ENCODE measurements around the gene LIMS1.
A peak's percentile ranks its signal among the peaks of the same experiment; 100 is the strongest.

The LIMS1 gene

DNA sequence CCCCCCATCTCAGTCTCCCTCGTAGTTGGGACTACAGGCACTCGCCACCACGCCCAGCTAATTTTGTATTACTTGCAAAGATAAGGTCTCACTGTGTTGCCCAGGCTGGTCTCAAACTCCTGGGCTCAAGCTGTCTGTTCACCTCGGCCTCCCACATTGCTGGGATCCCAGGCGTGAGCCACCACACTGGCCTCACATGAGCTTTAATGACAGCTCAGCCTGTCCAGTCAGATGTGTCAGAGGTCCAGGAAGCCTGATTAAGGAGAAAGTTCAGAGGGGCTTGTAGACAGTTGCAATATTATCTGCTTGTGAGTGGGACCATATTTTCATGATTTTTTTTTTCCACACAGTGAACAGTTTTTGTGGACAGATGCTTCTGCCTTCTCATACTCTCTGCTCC is 82.0 kb downstream of the LIMS1 start:
- no peak for DNase-seq

DNA sequence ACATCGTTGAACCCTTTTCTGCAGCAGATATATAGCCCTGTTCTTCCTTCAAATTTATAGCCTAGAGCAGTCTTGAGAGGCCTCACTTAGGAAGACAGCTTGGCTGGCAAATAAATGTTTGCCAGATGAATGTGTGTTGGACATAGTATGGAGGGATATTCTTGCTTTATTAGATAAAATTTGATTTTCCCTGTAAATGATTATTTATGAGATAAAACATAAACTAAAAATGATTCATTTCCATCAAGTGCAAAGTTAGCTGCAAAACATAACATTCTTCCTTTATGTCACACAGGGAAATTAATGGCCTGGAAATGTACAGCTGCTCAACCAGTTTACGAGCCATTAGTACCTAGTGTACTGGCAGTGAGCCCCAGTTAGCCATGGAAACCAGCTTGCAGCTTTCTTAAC is 82.5 kb downstream of the LIMS1 start:
- no peak for DNase-seq

DNA sequence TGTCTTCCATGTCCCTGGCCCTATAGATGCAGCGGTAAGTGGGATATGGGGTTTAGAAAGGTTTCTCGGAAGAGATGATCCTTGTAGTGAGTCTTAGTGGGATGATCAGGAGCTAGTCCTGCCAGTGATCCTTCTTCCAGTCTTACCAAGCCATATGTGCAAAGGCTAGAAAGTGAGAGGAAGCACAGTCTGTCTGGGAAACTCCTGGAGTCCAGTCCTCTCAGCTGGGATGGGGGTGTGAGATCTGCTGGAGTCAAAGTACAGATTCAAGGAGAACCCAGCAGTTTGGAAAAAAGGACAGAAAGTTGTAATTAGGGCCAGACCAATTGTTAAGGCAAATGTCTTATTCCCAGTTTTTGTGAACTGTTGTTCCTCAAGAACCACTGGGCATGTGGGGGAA is 83.3 kb downstream of the LIMS1 start:
- DNase-seq = no peak

DNA sequence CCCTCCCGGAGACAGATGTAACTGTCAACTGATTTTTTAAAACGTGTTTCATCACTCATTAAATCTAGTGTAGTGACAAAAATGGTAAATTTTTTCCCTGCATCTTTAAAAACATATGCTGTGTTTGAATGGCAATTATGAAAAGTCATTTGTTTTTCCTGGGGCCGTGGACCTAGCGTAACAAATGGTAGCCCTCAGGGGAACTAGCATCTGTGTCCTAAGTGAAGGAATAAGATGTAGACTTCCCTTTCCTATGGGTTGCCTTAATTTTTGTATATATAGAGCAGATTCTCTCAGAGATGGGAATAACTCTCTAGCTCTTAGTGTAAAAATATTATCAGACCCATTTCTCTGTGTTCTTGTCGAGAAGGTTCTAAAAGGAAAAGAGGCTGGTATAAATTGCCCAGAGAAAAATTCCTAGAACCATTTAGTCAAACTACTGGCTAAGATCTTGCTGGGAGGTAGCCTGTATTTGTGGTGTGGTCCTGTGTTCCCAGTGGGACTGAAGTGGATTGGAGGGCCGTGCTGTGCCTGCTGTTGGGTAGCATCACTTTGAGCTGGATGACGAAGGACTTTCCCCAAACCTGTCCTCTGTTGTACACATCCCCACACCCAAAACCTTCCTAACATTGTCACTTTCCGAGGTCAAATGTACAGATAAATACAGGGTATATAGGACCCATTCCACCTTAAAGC is 85.8 kb downstream of the LIMS1 start:
- no peak for DNase-seq

DNA sequence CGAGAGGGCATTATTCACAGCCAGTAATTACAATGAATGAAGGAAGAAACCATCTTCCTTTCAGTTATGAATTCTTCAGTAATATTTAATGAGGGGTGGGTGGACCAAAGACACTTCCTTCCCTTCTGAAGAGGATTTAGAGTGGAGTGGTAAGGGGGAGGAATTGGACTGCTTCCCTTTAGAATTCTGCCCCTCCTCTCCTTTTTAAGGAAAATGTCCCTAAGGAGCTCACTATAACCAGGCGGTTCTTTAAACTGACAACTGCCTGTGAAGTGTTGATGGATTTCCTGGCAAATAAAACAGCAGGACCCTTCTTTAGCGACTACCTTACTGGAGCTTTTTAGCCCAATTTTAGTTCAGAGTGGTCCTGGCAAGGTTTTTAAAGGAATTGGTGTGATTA is 86.4 kb downstream of the LIMS1 start:
- no peak for DNase-seq

DNA sequence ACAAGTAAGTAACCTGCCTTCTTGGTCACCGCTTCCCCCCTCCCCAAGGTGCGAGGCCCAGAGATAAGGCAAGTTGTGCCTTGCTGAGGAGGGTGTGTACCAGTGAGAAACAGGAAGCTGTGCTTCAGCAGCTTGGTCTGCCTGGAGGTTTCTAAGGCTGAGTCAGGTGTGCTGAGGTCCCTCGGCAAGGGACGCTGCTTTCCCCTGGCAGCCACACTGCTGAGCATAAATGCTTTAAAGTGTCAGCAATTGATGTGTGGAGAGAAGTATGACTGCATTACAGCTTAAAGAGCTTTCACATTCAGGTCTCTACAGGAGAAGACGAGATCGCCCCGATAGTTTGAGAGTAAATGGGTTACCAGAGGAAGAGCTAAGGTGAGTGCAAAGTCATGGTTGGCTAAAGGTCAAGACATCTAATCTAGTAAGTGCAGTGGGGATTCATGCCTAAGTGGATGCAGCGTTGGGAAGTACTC is 86.9 kb downstream of the LIMS1 start:
- DNase-seq = peak; percentile 84

DNA sequence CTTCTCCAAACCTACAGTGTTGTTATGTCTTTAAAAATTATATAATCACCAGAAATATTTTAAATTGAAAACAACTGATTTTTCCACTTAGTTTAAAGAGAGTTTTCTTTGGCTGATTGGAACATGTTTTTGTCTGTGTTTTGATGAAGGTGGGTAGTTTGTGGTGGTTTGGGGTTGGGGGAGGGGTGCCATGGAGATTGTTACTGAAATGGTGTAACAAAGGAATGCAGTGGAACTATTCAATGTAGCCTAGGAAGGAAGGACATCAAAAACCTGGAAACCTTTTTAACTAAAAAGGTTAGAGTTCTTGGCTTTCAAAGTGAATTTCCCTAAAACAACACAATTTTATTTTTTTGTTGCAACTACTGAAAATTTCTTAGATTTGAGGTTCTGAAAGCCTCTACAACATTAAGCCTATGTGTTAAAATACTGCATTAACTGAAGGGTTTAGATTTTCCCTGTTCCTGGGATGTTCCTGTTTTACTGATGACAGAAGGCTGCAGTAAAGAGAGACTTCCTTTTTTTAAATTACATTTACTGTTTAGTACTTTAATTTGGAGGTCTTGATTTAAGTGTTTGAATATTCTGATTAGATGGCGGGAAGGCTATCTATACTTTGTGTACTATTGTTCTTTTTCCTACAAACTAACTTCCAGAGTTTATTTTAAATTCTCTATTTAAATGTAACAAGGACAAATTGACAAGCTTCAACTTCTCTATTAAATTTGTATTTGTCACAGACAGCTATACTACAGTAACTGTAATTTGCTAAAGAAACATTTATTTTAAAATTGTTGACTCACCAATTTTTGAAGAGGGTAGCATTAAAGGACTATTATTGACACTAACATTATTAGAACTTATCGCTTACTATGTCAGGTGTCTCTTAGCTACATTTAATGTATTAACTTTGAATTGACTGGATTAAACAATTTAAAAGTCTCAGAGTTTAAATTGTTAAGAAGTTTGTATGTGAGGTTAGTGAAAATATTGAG is 87.7 kb downstream of the LIMS1 start:
- DNase-seq = no peak

DNA sequence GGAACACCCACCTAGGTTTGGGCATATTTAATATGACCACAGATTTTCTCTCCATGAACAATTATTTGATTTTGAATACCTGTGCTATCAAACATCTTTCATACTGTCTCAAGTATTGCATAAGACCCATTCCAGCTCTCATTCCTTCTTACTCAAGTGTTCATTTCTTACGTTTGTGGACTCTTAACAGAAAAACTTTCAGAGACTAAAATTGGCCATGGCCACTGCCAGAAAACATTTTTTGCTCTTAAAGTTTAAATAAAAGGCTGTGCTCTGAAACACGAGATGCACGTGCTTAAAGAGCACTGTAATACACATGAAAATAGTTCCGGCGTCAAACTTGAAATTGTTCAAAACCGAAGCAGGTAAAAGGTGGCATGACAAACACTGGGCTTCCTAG is 89.3 kb downstream of the LIMS1 start:
- DNase-seq = no peak

DNA sequence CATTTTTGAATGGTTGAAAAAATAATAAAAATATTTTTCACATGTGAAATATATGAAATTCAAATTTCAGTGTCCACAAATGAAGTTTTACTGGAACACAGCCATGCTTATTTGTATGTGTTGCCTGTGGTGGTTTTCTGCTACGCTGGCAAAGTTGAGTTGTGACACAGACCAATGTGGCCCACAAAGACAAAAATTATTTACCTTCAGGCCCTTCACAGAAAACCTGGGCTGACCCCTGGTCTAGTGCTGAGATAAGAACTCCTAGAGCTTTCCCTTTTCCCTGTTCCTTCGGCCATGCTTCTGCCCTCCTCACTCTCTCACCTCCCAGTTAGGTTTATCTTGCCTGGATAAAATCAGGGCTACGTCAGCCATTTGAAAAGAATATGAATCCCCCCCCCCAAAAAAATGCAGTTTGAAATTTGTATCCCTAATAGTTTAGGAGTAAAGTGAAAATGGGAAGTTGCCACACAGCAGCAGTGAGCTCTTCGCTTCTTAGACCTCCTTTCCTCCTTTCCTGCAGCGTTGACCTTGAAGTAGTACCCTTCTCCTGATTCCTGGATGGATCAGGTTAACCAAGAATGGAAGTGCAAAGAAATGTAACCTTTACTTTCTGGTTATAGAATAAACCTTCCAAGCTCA is 91.0 kb downstream of the LIMS1 start:
- no peak for DNase-seq

DNA sequence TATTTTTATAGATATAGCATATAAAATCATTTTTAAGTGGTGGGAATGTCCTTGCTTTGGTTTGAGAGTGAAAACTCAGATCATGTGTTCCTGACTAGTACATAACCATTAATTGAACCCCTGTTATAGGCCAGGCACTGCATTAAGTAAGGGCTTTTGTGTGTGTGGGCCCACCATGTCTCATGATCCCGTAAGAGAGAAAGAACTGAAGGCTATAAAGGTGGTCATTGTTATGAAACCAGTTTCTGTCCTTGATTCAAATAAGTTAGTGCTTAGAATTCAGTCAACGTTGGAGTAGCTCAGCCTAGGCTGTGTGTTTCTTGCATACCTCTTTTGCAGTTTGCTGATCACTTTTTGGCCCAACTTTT is 91.5 kb downstream of the LIMS1 start:
- DNase-seq = no peak

DNA sequence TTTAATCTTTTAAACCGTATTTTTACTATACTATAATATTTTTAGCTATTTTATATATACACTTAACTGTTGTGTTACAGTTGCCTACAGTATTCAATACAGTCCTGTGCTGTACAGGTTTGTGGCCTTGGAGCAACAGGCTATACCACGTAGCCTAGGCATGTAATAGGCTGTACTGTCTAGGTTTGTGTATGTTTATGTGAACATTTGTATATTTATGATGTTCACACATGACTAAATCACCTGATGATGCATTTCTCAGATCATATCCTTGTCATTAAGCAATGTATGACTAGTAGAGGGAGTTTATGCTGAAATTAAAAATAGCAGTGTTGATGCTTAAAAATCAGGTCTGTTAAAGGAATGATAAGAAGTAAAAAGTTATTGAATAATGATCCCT is 92.7 kb downstream of the LIMS1 start:
- DNase-seq = no peak

DNA sequence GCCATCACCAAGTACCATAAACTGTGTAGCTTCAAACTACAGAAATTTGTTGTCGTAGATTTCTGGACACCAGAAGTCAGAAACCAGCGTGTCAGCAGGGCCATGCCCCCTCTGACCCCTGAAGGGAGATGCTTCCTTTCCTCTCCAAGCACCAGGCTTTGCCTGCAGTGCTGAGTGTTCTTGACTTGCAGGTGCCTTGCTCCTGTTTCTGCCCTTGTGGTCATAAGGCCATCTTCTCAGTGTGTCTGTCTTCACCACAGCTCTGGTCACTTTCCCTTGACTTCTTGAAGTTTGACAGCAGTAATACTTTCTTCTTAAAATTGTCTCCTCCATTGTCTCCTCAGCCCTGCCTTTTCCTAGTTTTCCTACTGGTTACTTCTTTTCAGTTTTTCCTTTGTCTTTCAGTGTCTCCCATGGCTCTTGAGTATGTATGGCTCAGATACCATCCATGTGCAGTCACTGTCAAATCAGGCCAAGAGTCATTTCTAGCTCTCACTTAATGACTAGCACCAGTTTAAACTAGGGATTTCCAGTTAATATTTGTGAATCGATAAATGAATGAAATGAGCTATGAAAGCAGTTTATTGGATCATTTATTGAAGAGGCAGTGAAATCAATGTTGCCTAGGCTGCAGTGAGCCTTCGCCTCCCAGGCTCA is 93.8 kb downstream of the LIMS1 start:
- DNase-seq = no peak

DNA sequence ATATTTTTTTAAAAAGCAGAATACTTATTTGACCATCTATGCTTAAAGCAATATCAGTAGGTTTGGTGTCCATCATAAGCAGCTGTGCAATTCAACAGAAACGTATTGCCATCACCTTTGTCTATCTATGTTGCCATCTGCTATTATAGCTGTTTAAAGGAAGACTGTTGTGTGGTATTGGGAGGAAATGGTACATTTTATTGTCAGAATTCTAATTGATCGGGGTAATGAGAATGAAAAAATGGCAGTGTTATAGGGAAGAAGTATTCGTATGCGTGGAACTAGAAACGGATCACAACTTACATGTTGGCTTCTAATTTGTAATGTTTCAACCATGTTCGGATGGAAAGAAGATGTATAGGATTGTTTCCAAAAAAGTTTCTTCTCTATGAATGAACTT is 94.7 kb downstream of the LIMS1 start:
- DNase-seq = no peak

DNA sequence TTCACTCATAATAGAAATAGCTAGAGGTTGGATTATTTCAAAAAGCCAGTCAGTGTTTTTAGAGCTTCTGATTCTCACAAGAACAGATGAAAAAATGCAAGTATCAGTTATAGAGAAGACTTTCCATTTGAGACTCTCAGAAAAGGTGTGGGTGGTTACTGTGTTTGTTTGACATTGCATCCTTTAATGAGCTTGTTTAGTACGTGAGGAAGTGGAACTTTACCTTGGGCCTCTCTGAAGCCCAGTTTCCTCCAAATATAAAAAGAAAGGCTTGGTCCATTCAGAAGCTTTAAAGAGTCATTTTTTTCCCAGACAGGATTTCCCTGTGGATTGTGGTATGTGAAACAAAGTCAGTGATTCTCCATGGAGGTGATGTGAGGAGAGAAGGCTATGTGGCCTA is 95.1 kb downstream of the LIMS1 start:
- DNase-seq = no peak

DNA sequence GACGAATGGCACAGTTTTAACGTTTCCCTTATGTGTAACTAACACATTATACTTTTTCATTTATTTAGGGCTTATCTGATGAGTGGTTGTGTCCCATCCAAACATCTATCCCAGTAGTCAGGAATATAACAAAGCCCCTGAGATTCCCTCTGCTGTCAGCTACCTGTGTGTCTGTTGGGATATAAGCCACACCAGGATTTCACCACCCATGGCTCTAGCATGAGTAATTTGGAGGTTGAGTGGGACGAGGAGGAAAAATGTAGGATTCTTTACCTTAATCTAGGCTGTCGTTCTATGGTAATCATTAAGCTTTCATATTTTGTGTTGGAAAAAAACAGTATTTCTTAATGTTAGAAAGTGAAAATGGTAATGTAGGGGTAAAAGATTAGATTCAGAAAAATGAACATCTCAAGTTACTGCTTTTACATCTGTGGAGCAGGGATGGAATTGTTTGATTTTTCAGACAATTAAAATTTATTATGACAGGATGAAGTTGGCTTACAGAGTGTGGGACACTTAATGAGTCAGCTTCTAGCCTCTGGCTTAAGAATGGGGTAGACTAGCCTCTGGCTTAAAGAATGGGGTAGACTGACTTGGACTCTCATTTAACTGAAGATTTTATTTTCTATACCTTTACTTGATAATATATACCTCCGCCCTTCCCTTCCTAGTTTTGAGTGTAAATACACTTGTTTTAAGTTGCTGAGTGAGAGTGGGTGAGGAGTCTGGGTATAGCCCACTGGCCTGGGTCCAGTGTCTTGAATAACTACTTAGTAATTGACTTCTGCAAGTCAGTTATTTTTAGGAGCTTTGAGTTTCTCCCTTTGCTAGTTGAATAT is 96.5 kb downstream of the LIMS1 start:
- DNase-seq = no peak

DNA sequence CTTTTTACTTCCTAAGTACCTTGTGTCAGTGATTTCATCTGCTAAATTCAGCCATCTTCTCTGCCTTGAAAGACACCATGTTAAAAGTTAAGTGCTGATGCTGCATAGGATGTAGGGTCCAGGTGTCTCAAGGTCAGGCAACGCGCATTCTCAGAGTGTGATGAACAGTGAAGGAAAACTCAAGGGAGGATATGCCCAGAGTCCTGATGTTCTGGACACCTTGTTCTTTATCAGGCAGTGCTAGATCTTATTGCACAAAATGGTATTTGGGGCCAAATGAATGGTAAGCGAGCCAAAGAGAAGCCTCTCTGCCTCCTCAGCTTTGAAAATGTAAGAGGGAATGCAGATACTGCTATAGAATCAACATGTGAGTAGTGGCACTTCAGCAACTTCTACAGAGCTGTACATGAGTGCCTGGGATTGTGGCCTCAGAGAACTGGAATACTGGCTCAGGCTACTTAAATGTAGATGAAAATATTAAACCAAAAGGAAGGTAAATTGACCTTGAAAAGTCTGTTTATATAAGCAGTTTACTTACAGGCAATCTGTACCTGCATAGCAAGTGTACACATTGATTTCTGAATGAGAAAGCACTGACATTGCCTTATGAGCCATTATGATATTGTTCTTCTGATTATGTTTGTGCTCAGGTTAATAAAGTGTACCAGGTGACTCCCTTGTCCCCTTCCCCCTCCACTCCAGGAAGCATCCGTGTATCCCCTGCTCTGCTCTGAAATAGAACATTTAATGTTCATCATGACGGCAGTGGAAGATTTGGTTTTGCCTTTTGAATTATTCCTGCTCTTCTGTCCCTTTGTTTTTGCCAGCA is 98.3 kb downstream of the LIMS1 start:
- DNase-seq = no peak

DNA sequence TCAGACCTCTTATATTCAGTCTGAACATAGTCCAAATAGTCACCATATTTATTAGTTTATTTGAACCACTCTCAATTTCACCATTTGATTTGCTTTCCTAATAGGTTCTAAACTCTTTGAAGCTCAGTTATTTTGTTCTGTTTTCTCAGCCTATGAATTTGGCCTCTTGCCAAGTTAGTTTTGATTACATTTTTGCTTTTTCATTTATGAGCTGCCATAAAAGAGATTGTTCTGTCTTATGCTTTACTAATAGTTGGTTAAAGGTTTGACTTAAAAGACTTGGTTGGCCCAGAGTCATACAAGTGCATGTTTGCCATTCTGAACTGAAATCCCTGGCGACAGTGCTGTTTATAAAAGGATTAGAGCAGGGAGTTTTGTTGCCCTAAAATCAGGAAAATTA is 99.1 kb downstream of the LIMS1 start:
- no peak for DNase-seq

DNA sequence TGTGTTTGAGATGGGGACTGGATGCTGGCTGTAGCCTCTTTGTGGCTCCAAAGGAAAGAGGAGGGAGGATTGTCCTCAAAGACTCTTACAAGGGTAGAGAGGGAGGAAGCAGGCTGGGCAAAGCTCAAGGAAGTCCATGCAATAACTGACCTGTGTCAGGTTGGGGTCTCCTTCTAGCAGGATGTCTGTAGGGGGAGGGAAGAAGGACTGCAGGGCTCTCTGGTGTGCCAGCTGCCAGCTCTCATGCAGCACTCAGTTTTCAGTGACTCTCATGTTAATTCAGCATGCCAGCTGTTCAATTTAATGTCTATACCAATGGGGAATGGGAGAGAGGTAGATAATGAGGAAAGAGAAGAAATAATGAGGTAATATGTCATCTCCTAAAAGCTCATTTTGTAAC is 99.7 kb downstream of the LIMS1 start:
- DNase-seq = no peak

DNA sequence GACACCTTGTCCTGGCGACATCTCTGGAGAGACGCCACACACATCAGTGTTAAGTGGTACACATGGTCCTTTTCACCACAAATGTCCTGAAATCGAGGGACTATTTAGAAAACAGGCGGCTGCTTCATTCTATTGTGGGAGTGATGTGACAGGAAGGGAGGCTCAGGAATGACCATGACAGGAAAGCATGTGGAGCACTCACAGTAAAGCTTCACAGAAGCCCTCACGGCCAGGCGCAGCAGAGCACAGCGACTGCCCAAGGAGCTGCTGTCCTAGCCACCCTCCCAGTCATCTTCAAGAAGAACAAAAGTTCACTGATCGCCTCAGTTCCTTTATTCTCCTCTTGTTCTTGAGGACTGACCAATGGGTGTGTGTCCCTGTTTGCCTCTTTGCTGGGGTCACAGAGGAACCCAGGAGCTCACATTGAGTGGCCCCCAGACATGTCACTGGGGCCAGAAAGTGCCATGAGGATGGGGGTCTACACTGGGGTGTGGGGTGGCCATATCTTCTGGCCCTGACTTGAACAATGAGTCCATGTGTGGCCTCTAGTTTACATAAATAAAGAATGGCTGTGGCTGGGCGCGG is 100.4 kb downstream of the LIMS1 start:
- DNase-seq = no peak

DNA sequence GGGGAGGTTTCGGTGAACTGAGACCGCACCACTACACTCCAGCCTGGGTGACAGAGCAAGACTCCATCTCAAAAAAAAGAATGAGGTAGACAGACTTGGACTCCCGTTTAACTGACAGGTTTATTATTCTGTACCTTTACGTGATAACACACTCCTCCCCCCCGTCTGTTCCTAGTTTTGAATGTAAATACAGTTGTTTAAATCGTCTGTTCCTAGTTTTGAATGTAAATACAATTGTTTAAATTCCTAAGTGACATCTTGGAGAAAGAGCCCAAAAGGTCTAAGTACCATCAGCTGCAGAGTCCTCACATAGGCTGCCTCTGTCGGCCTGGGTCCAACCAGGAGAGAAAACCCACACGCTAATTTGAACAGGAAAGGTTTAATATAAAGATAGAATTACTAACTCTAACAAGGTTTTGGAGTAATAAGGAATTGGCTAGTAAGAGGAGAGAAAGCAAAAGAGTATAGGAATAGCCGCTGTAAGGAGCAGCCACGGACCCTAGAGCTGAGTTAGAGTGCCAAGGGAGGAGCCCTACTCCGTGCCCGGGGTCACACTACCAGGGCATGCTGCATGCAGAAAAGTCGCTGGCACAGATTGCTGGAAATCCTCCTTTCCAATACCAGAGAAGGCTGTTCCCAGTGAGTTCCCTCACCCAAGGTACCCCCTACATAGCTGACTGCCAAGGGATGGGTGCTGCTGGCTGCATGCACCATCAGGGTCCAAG is 101.5 kb downstream of the LIMS1 start:
- no peak for DNase-seq

Data from CD4-positive, alpha-beta T cell treated with Interleukin-15 for 1 hour (primary cell).